ENCODE results near the gene KLF17.

Gene KLF17

GRCh38 chr1:44118682-44119081 lies at the start of gene KLF17:
TSS of gene KLF17 (plus strand) at chr1:44118821. CDS start at chr1:44118908, 87 bp downstream.
- H3K4me3 ChIP-seq (ENCODE audit: low read depth, low read length) = no peak within 1 kb of the TSS
- in situ Hi-C loops (cut with HindIII; ENCODE audit: low sequenced_read_pairs) = no loop called here
- no peak for TF ChIP-seq CTCF (IDR thresholded peaks at IDR 0.05; ENCODE audit: low read depth, low read length, missing control alignments)
- DNase-seq (ENCODE audit: low read depth) = no peak

- in situ Hi-C loops (cut with HindIII; ENCODE audit: low sequenced_read_pairs) = no loop called here
Measured at GRCh38 chr1:44071461-44071860, 47.2 kb upstream of the KLF17 start.

GRCh38 chr1:44072204-44072603 lies 46.4 kb upstream of the KLF17 start:
- DNase-seq (ENCODE audit: low read depth) = peak; percentile 72
- in situ Hi-C loops (cut with HindIII; ENCODE audit: low sequenced_read_pairs) = no loop called here
- no peak for TF ChIP-seq CTCF (IDR thresholded peaks at IDR 0.05; ENCODE audit: low read depth, low read length, missing control alignments)
- no peak overlapping the region for H3K4me3 ChIP-seq (ENCODE audit: low read depth, low read length)

More at GRCh38 chr1:44071461-44071860, 47.2 kb upstream of the KLF17 start:
- TF ChIP-seq CTCF (IDR thresholded peaks at IDR 0.05; ENCODE audit: low read depth, low read length, missing control alignments) = no peak
- DNase-seq (ENCODE audit: low read depth) = no peak
- no peak overlapping the region for H3K4me3 ChIP-seq (ENCODE audit: low read depth, low read length)

GRCh38 chr1:44072821-44073220 lies 45.8 kb upstream of the KLF17 start:
- no peak overlapping the region for H3K4me3 ChIP-seq (ENCODE audit: low read depth, low read length)
- no peak for TF ChIP-seq CTCF (IDR thresholded peaks at IDR 0.05; ENCODE audit: low read depth, low read length, missing control alignments)
- in situ Hi-C loops (cut with HindIII; ENCODE audit: low sequenced_read_pairs) = no loop called here
- DNase-seq (ENCODE audit: low read depth) = no peak

- no peak overlapping the region for H3K4me3 ChIP-seq (ENCODE audit: low read depth, low read length)
- TF ChIP-seq CTCF (IDR thresholded peaks at IDR 0.05; ENCODE audit: low read depth, low read length, missing control alignments) = no peak
- in situ Hi-C loops (cut with HindIII; ENCODE audit: low sequenced_read_pairs) = no loop called here
- DNase-seq (ENCODE audit: low read depth) = no peak
Measured at GRCh38 chr1:44073528-44073927, 45.1 kb upstream of the KLF17 start.

GRCh38 chr1:44074415-44074814 lies 44.2 kb upstream of the KLF17 start:
- H3K4me3 ChIP-seq (ENCODE audit: low read depth, low read length) = no peak overlapping the region
- in situ Hi-C loops (cut with HindIII; ENCODE audit: low sequenced_read_pairs) = no loop called here
- DNase-seq (ENCODE audit: low read depth) = no peak
- no peak for TF ChIP-seq CTCF (IDR thresholded peaks at IDR 0.05; ENCODE audit: low read depth, low read length, missing control alignments)

GRCh38 chr1:44076066-44076465 lies 42.6 kb upstream of the KLF17 start:
- no peak for TF ChIP-seq CTCF (IDR thresholded peaks at IDR 0.05; ENCODE audit: low read depth, low read length, missing control alignments)
- in situ Hi-C loops (cut with HindIII; ENCODE audit: low sequenced_read_pairs) = no loop called here
- H3K4me3 ChIP-seq (ENCODE audit: low read depth, low read length) = no peak overlapping the region
- DNase-seq (ENCODE audit: low read depth) = peak; percentile 26

Data from astrocyte of the cerebellum (primary cell).